Measurements from ENCODE around the gene TMEM139. TPM values are rescaled to one million over a fixed set of nuclear protein-coding genes. Genes with fewer than 3 reads are reported as not detected.

The TMEM139 gene
- total RNA-seq, result not detected in 2 replicates

GRCh38 chr7:143284591-143285469, at the start of gene TMEM139:
Gene TMEM139 (plus strand): TSS chr7:143284958. CDS start chr7:143285958, 1,000 bp downstream.

GRCh38 chr7:143263266-143264195, 21.2 kb upstream of the TMEM139 start, which contains the start of gene GSTK1:
Gene GSTK1 (plus strand): TSS chr7:143263441. CDS start chr7:143263514, 73 bp downstream.

GRCh38 chr7:143287935-143288826, 3.4 kb downstream of the TMEM139 start, which contains the start of gene CASP2:
Gene CASP2 (plus strand): TSS chr7:143288351. CDS start chr7:143288456, 105 bp downstream.

GRCh38 chr7:143315776-143316175, 31.0 kb downstream of the TMEM139 start, which contains the start of gene CLCN1:
Gene CLCN1 (plus strand): TSS chr7:143316111. CDS start chr7:143316213, 102 bp downstream.

Other genes starting within 250 kb of the TMEM139 start
- gene OR6V1, start 232.6 kb upstream of the TMEM139 start, total RNA-seq, result not detected in 2 replicates
- gene PIP, start 152.9 kb upstream of the TMEM139 start, total RNA-seq, result not detected in 2 replicates
- not detected in 2 replicates for gene TAS2R39, start 101.5 kb upstream of the TMEM139 start, total RNA-seq
- gene TAS2R40, start 62.9 kb upstream of the TMEM139 start, total RNA-seq, result not detected in 2 replicates
- gene GSTK1, start 21.5 kb upstream of the TMEM139 start, total RNA-seq, result 154 and 185 TPM in 2 replicates
- 7.2 and 10.1 TPM in 2 replicates for gene CASP2, start 3.4 kb downstream of the TMEM139 start, total RNA-seq
- not detected in 2 replicates for gene CLCN1, start 31.2 kb downstream of the TMEM139 start, total RNA-seq
- gene FAM131B, start 77.8 kb downstream of the TMEM139 start, total RNA-seq, result 0.53 and 1.2 TPM in 2 replicates
- gene ZYX, start 96.4 kb downstream of the TMEM139 start, total RNA-seq, result 201 and 204 TPM in 2 replicates
- not detected in 2 replicates for gene EPHA1, start 123.9 kb downstream of the TMEM139 start, total RNA-seq
- gene TAS2R60, start 158.5 kb downstream of the TMEM139 start, total RNA-seq, result not detected in 2 replicates
- gene TAS2R41, start 192.9 kb downstream of the TMEM139 start, total RNA-seq, result not detected in 2 replicates

Measured in myometrial cell (primary cell).